Activated naive CD4-positive, alpha-beta T cell treated with anti-CD3 and anti-CD28 coated beads for 36 hours (primary cell): Measurements from ENCODE around the gene MOAP1. TPM values are rescaled to one million over a fixed set of nuclear protein-coding genes. Genes with fewer than 3 reads are reported as not detected.
"Not testable (repeated sequence)": the region's sequence is repeated elsewhere in the genome, so short reads cannot be mapped to it uniquely, and the experiment has no call there.

ENCODE experiments used
- CTCF ChIA-PET: fragments of 350-600 bp; sonication (Branson Sonifier 250); formaldehyde crosslinking; loops from one replicate; lab custom pipeline; 2021; ENCODE audit warnings: antibody characterized with exemption; lab: Charles Lee
- DNase-seq: peaks from one replicate; pipeline ENCODE4 v3.0.0-alpha.2; 2020
- H3K27ac Mint-ChIP-seq: one replicate; pipeline ENCODE4 v1.8.0; 2021; ENCODE audit warnings: mild to moderate bottlenecking, mixed read lengths
- H3K27me3 Mint-ChIP-seq: one replicate; pipeline ENCODE4 v1.8.0; 2021; ENCODE audit warnings: low read depth, mixed read lengths
- H3K36me3 Mint-ChIP-seq: one replicate; pipeline ENCODE4 v1.8.0; 2021; ENCODE audit warnings: low read depth, mixed read lengths
- H3K4me1 Mint-ChIP-seq: one replicate; pipeline ENCODE4 v1.8.0; 2021; ENCODE audit warnings: low read depth, mixed read lengths
- H3K4me3 Mint-ChIP-seq: one replicate; pipeline ENCODE4 v1.8.0; 2021; ENCODE audit warnings: mild to moderate bottlenecking, moderate library complexity, mixed read lengths
- H3K9me3 Mint-ChIP-seq: one replicate; pipeline ENCODE4 v1.8.0; 2021; ENCODE audit warnings: mixed read lengths
- intact Hi-C: fragments of 100-400 bp; cut with micrococcal nuclease; formaldehyde crosslinking; loops from one replicate; pipeline ENCODE4 v1.15.1; 2023
- total RNA-seq, 2 experiments: library from RNA; stranded (reverse); gene quantifications; one replicate each; pipeline ENCODE4 v1.2.3, GENCODE V29; 2021

MOAP1 gene, protein sequence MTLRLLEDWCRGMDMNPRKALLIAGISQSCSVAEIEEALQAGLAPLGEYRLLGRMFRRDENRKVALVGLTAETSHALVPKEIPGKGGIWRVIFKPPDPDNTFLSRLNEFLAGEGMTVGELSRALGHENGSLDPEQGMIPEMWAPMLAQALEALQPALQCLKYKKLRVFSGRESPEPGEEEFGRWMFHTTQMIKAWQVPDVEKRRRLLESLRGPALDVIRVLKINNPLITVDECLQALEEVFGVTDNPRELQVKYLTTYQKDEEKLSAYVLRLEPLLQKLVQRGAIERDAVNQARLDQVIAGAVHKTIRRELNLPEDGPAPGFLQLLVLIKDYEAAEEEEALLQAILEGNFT
- 10 to 100 TPM; 11.9 to 13.1 TPM for total RNA-seq

DNA sequence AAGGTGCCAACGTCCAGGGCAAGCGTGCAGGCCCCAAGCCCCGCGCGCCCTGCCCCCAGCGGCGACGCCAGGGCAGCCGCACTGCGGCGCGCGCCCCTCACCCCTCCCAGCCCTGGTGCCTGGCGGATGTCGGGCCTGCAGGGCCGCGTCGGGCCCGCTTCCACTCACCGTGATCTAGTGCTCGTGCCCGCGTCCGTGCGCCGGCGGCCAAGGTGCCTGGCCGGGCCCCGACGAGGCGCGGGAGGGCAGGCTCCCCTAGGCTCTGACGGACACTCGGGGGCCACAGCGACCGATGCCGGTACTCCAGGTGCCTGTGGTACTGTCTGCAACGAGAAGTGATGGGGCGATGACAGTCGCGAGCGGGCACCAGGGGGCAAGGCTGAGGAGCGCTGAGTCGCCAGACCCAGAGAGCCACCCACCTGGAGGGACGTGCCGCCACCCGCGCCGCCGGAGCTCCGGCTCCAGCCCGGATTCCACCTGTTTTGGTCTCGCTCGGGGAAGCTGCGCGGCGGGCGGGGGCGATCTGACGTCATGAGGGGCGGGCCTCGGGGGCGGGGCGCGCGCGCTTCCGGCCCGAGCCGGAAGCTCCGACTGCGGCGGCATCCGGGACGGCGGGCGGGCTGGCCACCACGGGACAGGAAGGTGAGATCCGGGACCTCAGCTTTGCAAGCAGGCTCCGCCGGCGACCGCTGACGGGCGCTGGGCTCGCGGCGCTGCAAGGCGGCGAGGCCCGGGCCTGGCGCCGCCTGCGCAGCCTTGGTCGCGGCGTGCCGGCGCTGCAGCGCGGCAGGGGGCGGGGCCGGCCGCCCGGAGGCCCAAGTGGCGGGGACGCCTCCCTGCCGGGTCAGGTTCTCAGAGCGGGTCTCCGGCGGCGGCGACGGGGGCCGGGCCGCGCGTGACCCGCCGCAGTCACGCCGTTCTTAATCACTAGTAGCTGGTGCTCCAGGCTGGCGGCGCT is at the start of gene MOAP1, which contains the start of gene LYSET:
Gene MOAP1, minus strand, starts transcription at position 507 of the 958 bp plus-strand sequence. CDS start 655 bp downstream, outside the sequence.
Gene LYSET, plus strand, starts transcription at position 927 of the 958 bp plus-strand sequence. CDS start 89 bp downstream, outside the sequence.
- Mint-ChIP-seq H3K27ac (peak within 1 kb of the TSS; percentile 91), H3K4me1 (peaks cover 42% of the 10 kb centered on the region), H3K36me3 (peaks cover 14% of the 10 kb centered on the region), H3K27me3 (no peaks in the 10 kb centered on the region), H3K4me3 (peak within 1 kb of the TSS; percentile 88), H3K9me3 (no peaks in the 10 kb centered on the region)
- DNase-seq: peak; percentile 91
- CTCF ChIA-PET: interaction anchor here (0.6 to 1.8 kb wide), 8 partner anchors 10 to 71 kb away, joined by 3 to 16 read pairs (median 3); partner anchors contain the start of genes GON7 and UBR7
- intact Hi-C loops: loop anchor here (1.0 to 10.0 kb wide), 6 partner anchors 23 to 990 kb away; partner anchors contain the start of genes BTBD7, GOLGA5, GON7 and ITPK1

DNA sequence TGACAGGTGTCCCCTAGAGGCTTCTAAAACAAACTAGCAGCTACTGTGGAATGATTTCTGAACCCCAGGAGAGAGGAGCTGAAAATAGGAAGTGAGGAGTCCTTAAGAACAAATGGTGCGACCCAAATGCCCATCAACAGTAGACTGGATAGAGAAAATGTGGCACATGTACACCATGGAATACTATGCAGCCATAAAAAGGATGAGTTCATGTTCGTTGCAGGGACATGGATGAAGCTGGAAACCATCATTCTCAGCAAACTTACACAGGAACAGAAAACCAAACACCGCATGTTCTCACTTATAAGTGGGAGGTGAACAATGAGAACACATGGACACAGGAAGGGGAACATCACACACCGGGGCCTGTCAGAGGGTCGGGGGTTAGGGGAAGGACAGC is 48.4 kb upstream of the MOAP1 start:
- H3K4me1 Mint-ChIP-seq: peaks cover 15% of the 10 kb centered on the region
- H3K4me3 Mint-ChIP-seq, H3K27me3 Mint-ChIP-seq, H3K9me3 Mint-ChIP-seq, H3K27ac Mint-ChIP-seq, DNase-seq, H3K36me3 Mint-ChIP-seq: not testable (repeated sequence)
- CTCF ChIA-PET: interaction anchor here (0.7 kb wide), 1 partner anchor 278 kb away, joined by 3 read pairs; no protein-coding TSS in a partner anchor
- intact Hi-C loops: loop anchor here (10.0 kb wide), 1 partner anchor 102 kb away; the partner anchor contains the start of gene BTBD7

DNA sequence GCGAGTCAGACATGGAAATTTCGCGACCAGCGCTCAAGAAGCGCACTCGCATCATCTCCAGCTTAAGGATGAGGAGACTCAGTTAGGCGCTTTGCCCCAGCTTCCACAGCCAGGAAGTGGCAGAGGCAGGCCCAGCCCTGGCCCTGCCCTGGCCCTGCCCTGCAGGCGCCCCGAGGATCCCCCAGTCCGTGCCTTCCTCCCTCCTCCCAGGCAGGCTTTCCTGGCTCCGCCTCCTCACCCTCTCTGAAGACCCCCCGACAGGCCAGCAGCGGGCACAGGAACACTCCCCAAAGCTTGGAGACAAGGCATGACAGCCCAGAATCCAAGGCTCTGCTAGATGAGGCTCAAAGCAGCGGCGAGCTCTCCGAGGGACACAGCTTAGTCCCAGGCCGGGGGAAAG is 47.5 kb upstream of the MOAP1 start:
- CTCF ChIA-PET: no interaction called here
- Mint-ChIP-seq H3K9me3 (no peaks in the 10 kb centered on the region), H3K36me3 (peaks cover 11% of the 10 kb centered on the region), H3K27ac (no peak overlapping the region), H3K4me3 (no peak overlapping the region), H3K4me1 (peaks cover 15% of the 10 kb centered on the region), H3K27me3 (peaks cover 9% of the 10 kb centered on the region)
- intact Hi-C loops: loop anchor here (10.0 kb wide), 1 partner anchor 103 kb away; the partner anchor contains the start of gene BTBD7
- no peak for DNase-seq

DNA sequence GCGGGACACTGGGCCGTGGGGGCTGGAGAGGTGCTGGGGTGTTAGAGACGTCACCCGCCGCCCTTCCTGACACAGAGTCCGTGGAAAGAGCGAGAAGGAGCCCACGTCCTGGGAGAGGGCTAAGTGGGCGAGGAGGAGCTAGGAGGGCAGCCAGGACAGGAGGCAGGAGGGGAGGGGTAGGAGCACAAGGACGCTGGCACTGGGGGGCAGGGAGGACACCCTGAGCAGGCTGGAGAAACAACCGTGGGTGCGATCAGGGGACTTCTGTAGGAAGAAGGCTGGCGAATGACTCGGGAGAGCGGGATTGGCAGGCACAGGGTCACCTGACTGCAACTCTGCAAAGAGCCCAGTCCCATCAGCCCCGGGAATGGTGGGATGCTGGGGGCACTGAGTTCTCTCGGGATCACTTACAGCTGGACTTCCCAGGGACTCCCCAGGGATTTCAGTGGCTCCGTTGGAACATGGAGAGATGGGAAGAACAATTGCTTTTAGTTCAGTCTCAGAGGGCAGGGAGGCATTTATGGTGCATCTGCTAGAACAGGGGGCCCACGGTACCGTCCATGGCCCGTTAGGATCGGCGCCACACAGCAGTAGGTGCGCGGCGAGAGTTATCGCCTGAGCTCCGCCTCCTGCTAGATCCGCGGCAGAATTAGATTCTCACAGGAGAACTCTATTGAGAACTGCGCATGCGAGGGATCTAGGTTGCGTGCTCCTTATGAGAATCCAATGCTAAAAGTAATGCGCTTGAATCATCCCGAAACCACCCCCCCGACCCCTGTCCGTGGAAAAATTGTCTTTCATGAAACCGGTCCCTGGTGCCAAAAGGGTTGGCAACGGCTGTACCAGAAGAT is 46.7 kb upstream of the MOAP1 start:
- no peaks in the 10 kb centered on the region for H3K9me3 Mint-ChIP-seq
- no peak for DNase-seq
- no peak overlapping the region for H3K27ac Mint-ChIP-seq
- CTCF ChIA-PET: interaction anchor here (1.2 kb wide), 1 partner anchor 24 kb away, joined by 3 read pairs; the partner anchor contains the start of genes GON7 and UBR7
- peaks cover 16% of the 10 kb centered on the region for H3K36me3 Mint-ChIP-seq
- intact Hi-C loops: loop anchor here (10.0 kb wide), 1 partner anchor 103 kb away; the partner anchor contains the start of gene BTBD7
- peak overlapping the region; percentile 67 for H3K4me3 Mint-ChIP-seq
- peaks cover 9% of the 10 kb centered on the region for H3K27me3 Mint-ChIP-seq
- H3K4me1 Mint-ChIP-seq: peaks cover 15% of the 10 kb centered on the region

DNA sequence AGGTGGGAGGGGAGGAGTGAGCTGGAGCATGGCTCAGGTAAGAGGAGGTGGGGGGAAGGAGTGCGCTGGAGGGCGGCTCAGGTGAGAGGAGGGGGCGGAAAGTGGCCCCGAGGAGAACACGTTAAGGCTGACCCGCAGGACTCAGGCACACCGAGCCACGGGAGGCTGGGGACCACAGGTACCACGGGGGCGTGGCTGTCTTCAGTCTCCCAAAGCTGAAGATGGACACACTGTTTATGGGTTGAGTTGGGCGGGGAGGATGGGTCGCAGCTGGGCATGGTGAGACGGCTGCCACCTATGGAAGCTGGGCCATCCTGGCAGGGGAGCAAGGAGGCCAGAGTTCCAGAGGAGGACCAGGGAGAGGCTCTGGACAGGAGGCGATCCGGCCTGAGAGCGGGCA is 45.8 kb upstream of the MOAP1 start:
- intact Hi-C loops: loop anchor here (10.0 kb wide), 1 partner anchor 104 kb away; the partner anchor contains the start of gene BTBD7
- peaks cover 9% of the 10 kb centered on the region for H3K27me3 Mint-ChIP-seq
- no peak overlapping the region for H3K27ac Mint-ChIP-seq
- H3K9me3 Mint-ChIP-seq: no peaks in the 10 kb centered on the region
- H3K4me3 Mint-ChIP-seq: peak overlapping the region; percentile 67
- peaks cover 15% of the 10 kb centered on the region for H3K4me1 Mint-ChIP-seq
- CTCF ChIA-PET: interaction anchor here (1.2 kb wide), 1 partner anchor 23 kb away, joined by 3 read pairs; the partner anchor contains the start of genes GON7 and UBR7
- DNase-seq: no peak
- H3K36me3 Mint-ChIP-seq: peaks cover 22% of the 10 kb centered on the region

DNA sequence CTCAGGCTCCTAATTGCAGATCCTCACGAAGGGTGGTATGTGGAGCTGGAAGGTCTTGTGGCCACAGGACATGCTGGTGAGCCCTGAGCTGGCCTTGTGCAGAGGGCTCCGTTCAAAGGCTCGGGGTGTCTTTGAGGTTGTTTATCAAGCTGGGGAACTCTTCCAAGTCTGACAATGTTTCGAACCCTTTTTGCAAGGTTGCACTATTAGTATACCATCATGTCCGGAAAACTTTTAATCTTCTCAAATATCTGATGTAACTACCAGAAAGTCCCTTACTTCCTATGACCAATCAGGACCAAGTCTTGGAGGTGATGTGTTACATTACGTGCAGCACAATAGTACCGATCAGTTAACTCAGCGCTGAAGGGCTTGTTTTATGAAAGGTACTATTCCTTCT is 43.9 kb upstream of the MOAP1 start:
- Mint-ChIP-seq H3K27ac (no peak overlapping the region), H3K9me3 (no peaks in the 10 kb centered on the region), H3K4me3 (no peak overlapping the region), H3K27me3 (peaks cover 4% of the 10 kb centered on the region), H3K36me3 (peaks cover 37% of the 10 kb centered on the region), H3K4me1 (peaks cover 15% of the 10 kb centered on the region)
- no peak for DNase-seq
- intact Hi-C loops: no loop called here
- CTCF ChIA-PET: no interaction called here

DNA sequence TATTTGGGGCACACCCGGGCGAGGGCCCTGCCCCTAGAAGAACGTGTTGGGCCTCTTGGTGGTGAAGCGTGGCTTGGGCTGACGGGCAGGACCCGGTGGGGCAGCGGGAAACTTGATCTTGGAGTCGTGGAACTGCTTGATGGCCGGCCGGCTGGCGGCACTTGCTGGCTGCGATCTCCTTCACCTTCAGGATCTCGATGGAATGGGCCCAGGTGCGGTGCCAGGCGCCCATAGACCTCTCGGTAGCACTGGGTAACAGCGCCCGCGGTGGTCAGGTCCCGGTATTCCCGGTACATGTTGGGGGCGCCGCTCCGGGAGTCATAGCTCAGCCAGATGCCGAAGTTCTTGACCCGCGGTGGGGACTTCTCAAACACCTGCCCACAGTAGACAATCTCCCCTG is 38.9 kb upstream of the MOAP1 start:
- H3K9me3 Mint-ChIP-seq: no peaks in the 10 kb centered on the region
- H3K27ac Mint-ChIP-seq: no peak overlapping the region
- no peaks in the 10 kb centered on the region for H3K27me3 Mint-ChIP-seq
- CTCF ChIA-PET: no interaction called here
- no peak for DNase-seq
- intact Hi-C loops: no loop called here
- peaks cover 54% of the 10 kb centered on the region for H3K36me3 Mint-ChIP-seq
- no peaks in the 10 kb centered on the region for H3K4me1 Mint-ChIP-seq
- no peak overlapping the region for H3K4me3 Mint-ChIP-seq

DNA sequence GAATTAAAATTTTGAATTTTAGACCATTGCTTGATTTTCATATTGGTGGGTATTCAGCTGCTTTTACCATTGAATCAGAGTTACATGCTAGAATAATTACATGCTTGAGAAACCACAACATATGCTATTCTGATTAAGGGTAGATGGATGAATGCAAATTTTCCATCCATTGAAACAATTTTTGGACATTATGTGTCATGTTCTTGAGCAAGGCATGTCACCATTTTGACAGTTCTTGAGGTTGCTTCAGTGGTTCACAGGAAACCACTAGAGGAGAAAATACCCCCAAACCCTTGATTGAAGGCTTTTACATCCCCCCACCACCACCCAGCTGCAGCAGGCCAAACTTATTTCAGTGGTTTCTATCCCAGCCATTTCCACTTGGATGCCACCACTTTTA is 35.8 kb upstream of the MOAP1 start:
- no peaks in the 10 kb centered on the region for H3K27me3 Mint-ChIP-seq
- intact Hi-C loops: no loop called here
- no peak overlapping the region for H3K27ac Mint-ChIP-seq
- CTCF ChIA-PET: interaction anchor here (1.1 kb wide), 1 partner anchor 107 kb away, joined by 3 read pairs; no protein-coding TSS in a partner anchor
- peaks cover 44% of the 10 kb centered on the region for H3K36me3 Mint-ChIP-seq
- H3K9me3 Mint-ChIP-seq: no peaks in the 10 kb centered on the region
- no peak overlapping the region for H3K4me3 Mint-ChIP-seq
- DNase-seq: no peak
- no peaks in the 10 kb centered on the region for H3K4me1 Mint-ChIP-seq

DNA sequence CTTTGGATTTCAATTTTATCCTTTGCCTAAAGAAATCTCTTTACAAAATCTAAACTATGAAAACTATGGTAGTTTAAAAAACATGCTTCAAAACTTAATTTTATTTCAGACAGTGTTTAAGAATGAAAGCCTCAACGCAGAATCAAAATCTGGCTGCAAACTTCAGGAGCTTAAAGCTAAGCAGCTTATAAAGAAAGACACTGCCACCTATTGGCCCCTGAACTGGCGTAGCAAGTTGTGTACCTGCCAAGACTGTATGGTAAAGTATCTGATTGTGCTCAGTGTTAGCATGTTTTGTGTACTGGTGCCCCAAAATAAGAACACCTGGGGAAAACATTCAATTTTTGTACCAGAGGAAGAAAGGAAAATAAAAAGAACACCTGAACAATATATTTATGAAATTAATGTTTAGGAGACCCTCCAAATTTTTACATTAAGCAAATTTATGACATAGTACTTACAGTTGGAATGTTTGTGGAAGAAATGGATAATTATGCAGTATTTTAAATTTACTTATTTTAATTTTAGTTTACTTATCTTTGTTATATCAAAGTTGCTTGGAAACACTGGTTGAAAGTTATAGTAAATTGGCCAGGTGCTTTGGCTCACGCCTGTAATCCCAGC is 34.5 kb upstream of the MOAP1 start:
- Mint-ChIP-seq H3K27me3 (no peaks in the 10 kb centered on the region), H3K4me1 (no peaks in the 10 kb centered on the region), H3K9me3 (no peaks in the 10 kb centered on the region), H3K27ac (no peak overlapping the region), H3K36me3 (peaks cover 40% of the 10 kb centered on the region), H3K4me3 (no peak overlapping the region)
- intact Hi-C loops: loop anchor here (1.0 kb wide), 3 partner anchors 80 to 267 kb away; no protein-coding TSS in a partner anchor
- CTCF ChIA-PET: interaction anchor here (0.6 to 1.0 kb wide), 6 partner anchors 10 to 503 kb away, joined by 3 to 11 read pairs (median 4); no protein-coding TSS in a partner anchor
- DNase-seq: peak; percentile 58

DNA sequence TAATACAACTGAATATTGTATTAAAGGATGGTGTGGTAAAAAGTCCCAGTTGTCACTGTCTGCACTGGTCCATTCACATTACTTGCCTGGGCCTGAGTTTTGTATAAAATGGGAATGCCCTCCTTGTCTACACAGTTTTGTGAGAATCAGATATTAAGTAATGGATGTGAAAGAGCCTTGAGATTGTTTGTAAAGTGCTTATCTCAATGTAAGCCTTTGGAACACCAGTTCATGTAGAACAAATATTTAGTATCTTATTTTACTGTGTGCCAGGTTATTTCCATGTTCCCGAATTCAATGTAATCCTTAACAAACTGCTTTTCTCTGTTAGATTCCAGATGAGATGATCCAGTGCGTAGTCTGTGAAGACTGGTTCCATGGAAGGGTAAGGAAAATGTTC is 29.9 kb upstream of the MOAP1 start:
- no peak for DNase-seq
- peaks cover under 1% of the 10 kb centered on the region for H3K4me1 Mint-ChIP-seq
- intact Hi-C loops: no loop called here
- H3K36me3 Mint-ChIP-seq: peaks cover 33% of the 10 kb centered on the region
- no peak overlapping the region for H3K27ac Mint-ChIP-seq
- CTCF ChIA-PET: no interaction called here
- H3K4me3 Mint-ChIP-seq: no peak overlapping the region
- no peaks in the 10 kb centered on the region for H3K9me3 Mint-ChIP-seq
- H3K27me3 Mint-ChIP-seq: no peaks in the 10 kb centered on the region

DNA sequence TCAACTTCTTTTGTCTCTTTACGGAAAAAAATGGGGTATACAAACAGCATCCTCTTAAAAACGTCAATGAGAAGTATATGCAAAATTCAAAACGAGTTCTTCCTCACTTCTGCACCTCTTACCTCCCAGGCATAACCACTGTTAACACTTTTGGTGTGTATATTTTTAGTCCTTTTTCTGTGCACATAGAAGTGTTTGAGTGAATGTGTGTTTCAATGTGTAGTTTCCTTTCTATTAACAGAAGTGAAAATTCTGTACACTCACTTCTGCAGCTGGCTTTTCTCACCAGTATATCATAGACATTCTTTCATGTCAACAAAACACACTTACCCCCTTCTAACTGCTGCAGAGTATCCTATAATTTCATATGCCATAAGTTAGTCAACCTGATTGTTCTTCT is 27.7 kb upstream of the MOAP1 start:
- DNase-seq: no peak
- no peak overlapping the region for H3K27ac Mint-ChIP-seq

More for the DNA sequence above, 27.7 kb upstream of the MOAP1 start:
- CTCF ChIA-PET: no interaction called here
- intact Hi-C loops: no loop called here
- Mint-ChIP-seq H3K9me3 (no peaks in the 10 kb centered on the region), H3K27me3 (no peaks in the 10 kb centered on the region), H3K4me3 (no peak overlapping the region), H3K36me3 (peaks cover 30% of the 10 kb centered on the region), H3K4me1 (peaks cover 13% of the 10 kb centered on the region)
